Adrenal gland (tissue), 12 donors: ENCODE data around the gene PABPN1. TPM values are rescaled to one million over a fixed set of nuclear protein-coding genes. Genes with fewer than 3 reads are reported as not detected.

Source experiments
- DNase-seq, 7 donors: peaks; one replicate each; pipeline ENCODE4 v3.0.0-alpha.2; 2019 to 2020
- H3K27ac ChIP-seq, 5 donors: fragments of 200-600 bp; sonication (generic) in 4 of 5; 1 replicate in 3 of 5; 2 replicates in 2 of 5; pipeline versions ENCODE4 v1.5.1 to v1.8.0; 2016 to 2020; ENCODE audit warnings: mild to moderate bottlenecking in 1 of 5
- H3K27me3 ChIP-seq: fragments of 200-600 bp; 2 replicates; pipeline ENCODE4 v1.8.0; 2021
- H3K36me3 ChIP-seq, 2 donors: fragments of 200-600 bp; replicated peaks in 1 of 2; 1 replicate in 1 of 2; 2 replicates in 1 of 2; pipeline versions ENCODE4 v1.5.1 to v1.8.0; 2018 to 2022
- H3K4me1 ChIP-seq, 2 donors: fragments of 200-600 bp; replicated peaks in 1 of 2; 1 replicate in 1 of 2; 2 replicates in 1 of 2; pipeline versions ENCODE4 v1.5.1 to v1.8.0; 2018 to 2021
- H3K4me3 ChIP-seq, 4 donors: fragments of 200-600 bp; sonication (generic) in 3 of 4; one replicate each; pipeline ENCODE4 v1.5.1; 2016 to 2018
- H3K9me3 ChIP-seq, 3 donors: fragments of 200-600 bp; sonication (generic) in 1 of 3; replicated peaks in 1 of 3; 1 replicate in 2 of 3; 2 replicates in 1 of 3; pipeline versions ENCODE4 v1.5.1 to v1.8.0; 2016 to 2021
- CTCF ChIP-seq, 6 experiments: fragments of 450-650 bp in 4 of 6; fragments of 200-600 bp in 2 of 6; sonication (generic) in 1 of 6; IDR thresholded peaks; 1 replicate in 5 of 6; 2 replicates in 1 of 6; pipeline versions ENCODE4 v1.5.1 to v1.8.0; 2016 to 2021; ENCODE audit warnings: antibody characterized with exemption in 6 of 6, mild to moderate bottlenecking in 2 of 6, moderate library complexity in 1 of 6
- POLR2A ChIP-seq, 2 donors: fragments of 450-650 bp; IDR thresholded peaks; one replicate each; pipeline ENCODE4 v1.6.1; 2017; ENCODE audit warnings: antibody characterized with exemption in 2 of 2, mild to moderate bottlenecking in 2 of 2, moderate library complexity in 1 of 2
- WGBS, 4 donors: extraction: QIAGEN DNeasy Blood & Tissue Kit in 2 of 4; methylation state at CpG; one replicate each; pipeline versions ENCODE4 v1.1.5 to v1.1.7; 2013 to 2017; 5-methylcytosine and 5-hydroxymethylcytosine counted together
- intact Hi-C, 2 donors: fragments of 100-400 bp; cut with DNase I; formaldehyde crosslinking; loops; one replicate each; pipeline versions ENCODE4 v1.14.1 to v1.15.0; 2022 to 2023
- polyA plus RNA-seq, 3 donors: library from polyadenylated mRNA; stranded (reverse); fragments of 200-250 nt in 2 of 3; fragments of 350-450 nt in 1 of 3; fragmentation: Illumina TruSeq in 1 of 3; extraction: RNeasy Lipid Tissue Mini Kit (QIAGEN cat#74804) in 1 of 3; gene quantifications; one replicate each; pipeline ENCODE4 v1.2.3, GENCODE V29; 2013 to 2014
- total RNA-seq, 9 donors: library from RNA; depleted of rRNA in 4 of 9; stranded (reverse); fragments of >200 nt in 4 of 9; fragments of 120-200 nt in 1 of 9; fragmentation: NEBNext Ultra II Directional in 1 of 9; extraction: Animal tissue kit (Norgen Biotek cat#: 25700) in 1 of 9; gene quantifications; one replicate each; pipeline versions ENCODE4 v1.1.0 to v1.2.4, GENCODE V29; 2013 to 2023
- donor health status: healthy with polysubstance abuse.
- donor health status: Bipolar disorder and iron deficiency.
- donor health status: DM: yes; HTN: yes; CAD: no.
- donor health status: DM: no; HTN: no; CAD: no.
- donor health status: DM: no; HTN: no; CAD: no.
- donor health status: DM: yes; HTN: yes; CAD: no.

Gene PABPN1
- total and polyA plus RNA-seq, 12 donors, result 18.3 to 632 (median 99.3) TPM

- DNase-seq, result peak; percentile 68 to 89 (median 78)
- Histone ChIP-seq H3K27ac (no peak overlapping the region), H3K27me3 (no peaks in the 10 kb centered on the region), H3K36me3 (peaks cover 0 to 24% of the 10 kb centered on the region in 2 donors), H3K9me3 (no peaks in the 10 kb centered on the region), H3K4me1 (peaks cover 2 to 10% of the 10 kb centered on the region in 2 donors), H3K4me3 (no peak overlapping the region)
- TF ChIP-seq POLR2A (IDR thresholded peaks at IDR 0.05) (no peak), CTCF (IDR thresholded peaks at IDR 0.05) (peak; percentile 79 to 91 (median 86))
- intact Hi-C loops, result loop anchor here in 1 of 2 donors (2.0 to 10.0 kb wide), 3 partner anchors 51 to 237 kb away; partner anchors contain the start of gene AP1G2
- WGBS, 4 donors, result 31 to 40% (median 36%) methylated on average over 4 of the region's 4 CpGs
Measured at GRCh38 chr14:23327947-23328744, 6.9 kb downstream of the PABPN1 start.

- H3K27me3 ChIP-seq, result no peaks in the 10 kb centered on the region
- peak in 1 of 7 donors; percentile 18 for DNase-seq
- no peak for TF ChIP-seq CTCF (IDR thresholded peaks at IDR 0.05)
- TF ChIP-seq POLR2A (IDR thresholded peaks at IDR 0.05), result no peak
- H3K4me1 ChIP-seq, result no peaks in the 10 kb centered on the region
- no peaks in the 10 kb centered on the region for H3K36me3 ChIP-seq
- WGBS, 4 donors, result 82 to 90% (median 87%) methylated on average over 5 of the region's 5 CpGs
- intact Hi-C loops, result loop anchor here in 1 of 2 donors (10.0 kb wide), 1 partner anchor 229 kb away; the partner anchor contains the start of gene AP1G2
- H3K4me3 ChIP-seq, result no peak overlapping the region
- H3K9me3 ChIP-seq, result no peaks in the 10 kb centered on the region
- no peak overlapping the region for H3K27ac ChIP-seq
Measured at GRCh38 chr14:23335623-23336022, 14.4 kb downstream of the PABPN1 start.

DNA sequence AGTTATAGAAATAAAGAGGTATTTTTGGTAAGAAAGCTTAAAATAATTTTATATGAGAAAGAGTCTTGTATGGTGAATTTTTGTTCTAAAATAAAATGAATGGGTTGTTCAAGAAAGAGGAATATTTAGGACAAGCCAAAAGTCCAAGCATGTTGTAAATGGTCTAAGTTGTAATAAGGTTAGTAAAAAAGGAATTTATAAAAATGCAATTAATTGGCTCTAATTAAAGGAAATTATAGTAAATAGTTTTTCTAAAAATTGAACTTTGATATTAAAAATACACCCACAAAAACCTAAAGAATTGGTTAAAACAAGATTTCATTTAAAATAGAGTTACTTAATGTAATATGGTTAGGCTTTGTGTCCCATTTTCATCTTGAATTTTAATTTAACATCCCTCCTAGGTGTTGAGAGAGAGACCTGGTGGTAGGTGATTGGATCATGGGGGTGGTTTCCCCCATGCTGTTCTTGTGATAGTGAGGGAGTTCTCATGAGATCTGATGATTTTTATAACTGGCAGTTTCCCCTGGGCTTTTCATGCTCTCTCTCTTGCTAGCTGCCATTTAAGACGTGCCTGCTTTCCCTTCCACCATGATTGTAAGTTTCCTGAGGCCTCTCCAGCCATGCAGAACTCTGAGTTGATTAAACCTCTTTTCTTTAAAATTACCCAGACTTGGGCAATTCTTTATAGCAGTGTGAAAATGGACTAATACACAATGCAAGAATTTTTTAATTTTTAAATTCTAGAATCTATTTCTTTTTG, 18.4 kb downstream of the PABPN1 start:
- 61 to 70% (median 68%) methylated on average over 1 of the region's 1 CpG for WGBS, 4 donors

DNA sequence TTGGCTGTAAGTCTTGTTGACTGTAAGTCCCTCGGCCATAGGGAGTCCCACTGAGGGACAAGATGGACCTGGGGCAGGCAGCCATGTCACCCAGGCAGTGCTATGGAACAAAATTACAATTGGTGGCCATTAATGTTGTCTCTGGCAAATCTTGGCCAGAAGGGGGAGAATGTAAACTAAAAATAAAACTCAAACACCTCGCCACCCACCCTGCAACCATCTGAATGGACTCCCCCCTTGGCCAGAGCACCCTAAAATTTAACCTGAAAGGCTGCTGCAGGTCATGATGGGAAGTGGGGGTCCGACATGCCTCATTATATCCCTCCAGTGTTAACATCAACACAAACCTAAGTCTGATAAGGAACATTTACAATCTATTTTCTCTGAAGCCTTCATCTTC, 23.2 kb downstream of the PABPN1 start:
- Histone ChIP-seq H3K36me3 (no peaks in the 10 kb centered on the region), H3K4me1 (no peaks in the 10 kb centered on the region), H3K9me3 (no peaks in the 10 kb centered on the region), H3K4me3 (no peak overlapping the region), H3K27me3 (no peaks in the 10 kb centered on the region), H3K27ac (no peak overlapping the region)
- WGBS, 4 donors, result 50 to 65% (median 62%) methylated on average over 3 of the region's 3 CpGs
- peak in 1 of 7 donors; percentile 34 for DNase-seq
- no peak for TF ChIP-seq CTCF (IDR thresholded peaks at IDR 0.05)
- TF ChIP-seq POLR2A (IDR thresholded peaks at IDR 0.05), result no peak
- intact Hi-C loops, result loop anchor here in 1 of 2 donors (10.0 kb wide), 1 partner anchor 120 kb away; the partner anchor contains the start of gene NGDN

More for the DNA sequence above, 18.4 kb downstream of the PABPN1 start:
- H3K36me3 ChIP-seq, result no peaks in the 10 kb centered on the region
- no peak overlapping the region for H3K27ac ChIP-seq
- no peak overlapping the region for H3K4me3 ChIP-seq
- intact Hi-C loops, result loop anchor here (10.0 kb wide), 2 partner anchors 125 to 225 kb away; partner anchors contain the start of genes AP1G2 (in 1 of the 2) and NGDN (in 1 of the 2)
- H3K27me3 ChIP-seq, result no peaks in the 10 kb centered on the region
- peak in 1 of 7 donors; percentile 1 for DNase-seq
- no peaks in the 10 kb centered on the region for H3K9me3 ChIP-seq
- no peak for TF ChIP-seq POLR2A (IDR thresholded peaks at IDR 0.05)
- H3K4me1 ChIP-seq, result no peaks in the 10 kb centered on the region
